Measurements from ENCODE around the gene MT4.

Gene MT4

DNA sequence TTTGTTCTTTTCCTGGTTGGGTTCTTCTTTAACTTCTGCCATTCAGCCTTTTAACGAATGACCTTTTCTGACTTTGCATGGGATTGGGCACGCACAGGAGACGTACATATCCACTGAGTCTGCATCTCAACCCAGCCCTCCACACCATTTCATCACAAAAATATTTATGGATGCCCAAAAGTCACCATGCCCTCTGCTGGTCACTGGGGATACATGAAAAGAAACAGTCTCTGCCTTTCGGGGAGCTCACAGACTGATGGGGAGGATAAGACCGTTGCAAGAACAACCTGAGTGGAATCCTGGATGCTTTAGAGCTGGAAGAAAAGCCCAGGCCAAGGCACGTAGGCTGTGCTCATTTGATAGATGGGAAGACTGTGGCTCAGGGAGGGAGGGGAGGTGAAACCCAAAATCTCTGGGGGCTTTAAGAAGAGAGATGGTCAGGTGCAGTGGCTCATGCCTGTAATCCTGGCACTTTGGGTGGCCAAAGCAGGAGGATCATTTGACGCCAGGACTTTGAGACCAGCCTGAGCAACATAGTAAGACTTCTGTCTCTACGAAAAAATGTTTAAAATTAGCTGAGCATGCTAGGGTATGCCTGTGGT lies 35.6 kb downstream of the MT4 start:
- Histone ChIP-seq H3K9me3 (ENCODE audit: control insufficient read depth in 5 of 5, low read length in 5 of 5) (no peaks in the 10 kb centered on the region), H3K36me3 (ENCODE audit: control insufficient read depth in 5 of 5, insufficient read depth in 5 of 5, low read length in 5 of 5) (no peaks in the 10 kb centered on the region), H3K4me3 (ENCODE audit: low read depth in 1 of 5, low read length in 5 of 5) (no peak overlapping the region), H3K27ac (ENCODE audit: low read depth, low read length) (no peak overlapping the region), H3K4me1 (ENCODE audit: control insufficient read depth in 5 of 5, insufficient read depth in 5 of 5, low read length in 5 of 5) (peaks cover 0 to under 1% (median 0%) of the 10 kb centered on the region in 5 donors), H3K27me3 (ENCODE audit: control insufficient read depth in 5 of 5, insufficient read depth in 4 of 5, low read length in 5 of 5) (peaks cover 0 to 3% (median 0%) of the 10 kb centered on the region in 5 donors), H3K9ac (ENCODE audit: low read length in 5 of 5) (no peak overlapping the region)

DNA sequence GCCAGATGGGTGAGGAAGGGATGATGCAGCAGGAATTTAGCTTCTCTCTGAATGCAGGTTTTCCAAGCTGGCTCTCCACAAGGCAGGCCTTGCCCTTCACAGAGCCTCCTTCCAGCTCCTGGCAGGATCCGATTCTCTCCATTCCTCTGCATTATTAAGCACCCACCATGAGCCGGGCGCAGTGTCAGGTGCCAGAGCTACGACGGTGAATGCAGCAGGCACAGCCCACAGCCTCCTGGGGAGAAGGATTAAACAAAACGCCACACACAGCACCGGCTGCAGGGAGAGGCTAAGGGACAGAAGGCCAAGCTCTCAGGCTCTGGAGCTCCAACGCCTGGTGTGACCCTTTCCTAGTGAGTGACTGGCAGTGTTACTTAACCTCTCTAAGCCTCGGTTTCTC lies 36.5 kb downstream of the MT4 start:
- Histone ChIP-seq H3K9me3 (ENCODE audit: control insufficient read depth in 5 of 5, low read length in 5 of 5) (no peaks in the 10 kb centered on the region), H3K27me3 (ENCODE audit: control insufficient read depth in 5 of 5, insufficient read depth in 4 of 5, low read length in 5 of 5) (peaks cover 0 to 3% (median 0%) of the 10 kb centered on the region in 5 donors), H3K4me3 (ENCODE audit: low read depth in 1 of 5, low read length in 5 of 5) (no peak overlapping the region), H3K4me1 (ENCODE audit: control insufficient read depth in 5 of 5, insufficient read depth in 5 of 5, low read length in 5 of 5) (peaks cover 5 to 8% (median 6%) of the 10 kb centered on the region in 5 donors), H3K9ac (ENCODE audit: low read length in 5 of 5) (no peak overlapping the region), H3K27ac (ENCODE audit: low read depth, low read length) (no peak overlapping the region), H3K36me3 (ENCODE audit: control insufficient read depth in 5 of 5, insufficient read depth in 5 of 5, low read length in 5 of 5) (no peaks in the 10 kb centered on the region)

DNA sequence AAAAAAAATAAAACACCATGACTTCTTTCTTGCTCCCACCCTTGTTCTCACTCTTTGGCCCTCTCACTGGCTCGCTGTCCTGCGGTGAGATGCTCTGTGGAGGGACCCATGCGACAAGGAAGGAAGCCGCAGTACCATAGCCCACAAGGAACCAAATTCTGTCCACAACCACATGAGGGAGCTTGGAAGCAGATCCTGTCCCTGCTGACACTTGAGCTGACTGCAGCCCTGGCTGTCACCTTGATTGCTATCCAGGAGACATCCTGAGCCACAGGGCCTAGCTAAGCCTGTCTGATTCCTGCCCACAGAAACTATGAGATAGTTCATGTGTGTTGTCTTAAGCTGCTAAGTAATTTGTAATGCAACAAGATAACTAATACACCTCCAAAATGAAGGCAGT lies 38.7 kb downstream of the MT4 start:
- no peaks in the 10 kb centered on the region for H3K9me3 ChIP-seq (ENCODE audit: control insufficient read depth in 5 of 5, low read length in 5 of 5)
- peaks cover 0 to 3% (median 0%) of the 10 kb centered on the region in 5 donors for H3K27me3 ChIP-seq (ENCODE audit: control insufficient read depth in 5 of 5, insufficient read depth in 4 of 5, low read length in 5 of 5)
- no peaks in the 10 kb centered on the region for H3K36me3 ChIP-seq (ENCODE audit: control insufficient read depth in 5 of 5, insufficient read depth in 5 of 5, low read length in 5 of 5)
- H3K9ac ChIP-seq (ENCODE audit: low read length in 5 of 5): no peak overlapping the region
- H3K4me3 ChIP-seq (ENCODE audit: low read depth in 1 of 5, low read length in 5 of 5): no peak overlapping the region
- H3K4me1 ChIP-seq (ENCODE audit: control insufficient read depth in 5 of 5, insufficient read depth in 5 of 5, low read length in 5 of 5): peaks cover 15 to 30% (median 23%) of the 10 kb centered on the region in 5 donors
- no peak overlapping the region for H3K27ac ChIP-seq (ENCODE audit: low read depth, low read length)

DNA sequence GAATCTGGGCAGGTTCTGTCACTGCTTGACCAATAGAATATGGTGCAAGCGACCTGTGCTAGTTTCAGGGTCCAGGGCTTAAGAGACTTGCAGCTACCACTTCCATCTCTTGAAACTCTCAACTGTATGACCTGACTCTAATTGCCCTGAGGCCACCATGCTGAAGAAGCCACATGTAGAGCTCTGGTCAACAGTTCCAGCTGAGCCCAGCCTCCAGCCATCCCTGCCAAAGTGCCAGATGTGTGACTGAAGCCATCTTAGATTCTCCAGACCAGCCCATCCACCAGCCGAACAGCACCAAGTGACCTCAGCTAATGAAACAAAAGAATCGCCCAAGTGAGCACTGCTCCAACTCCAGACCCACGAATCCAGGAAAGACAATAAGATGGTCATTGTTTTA lies 40.1 kb downstream of the MT4 start:
- peaks cover 0 to 3% (median 0%) of the 10 kb centered on the region in 5 donors for H3K27me3 ChIP-seq (ENCODE audit: control insufficient read depth in 5 of 5, insufficient read depth in 4 of 5, low read length in 5 of 5)
- H3K9me3 ChIP-seq (ENCODE audit: control insufficient read depth in 5 of 5, low read length in 5 of 5): no peaks in the 10 kb centered on the region
- H3K4me3 ChIP-seq (ENCODE audit: low read depth in 1 of 5, low read length in 5 of 5): no peak overlapping the region
- no peak overlapping the region for H3K27ac ChIP-seq (ENCODE audit: low read depth, low read length)
- peaks cover 18 to 44% (median 34%) of the 10 kb centered on the region in 5 donors for H3K4me1 ChIP-seq (ENCODE audit: control insufficient read depth in 5 of 5, insufficient read depth in 5 of 5, low read length in 5 of 5)
- no peaks in the 10 kb centered on the region for H3K36me3 ChIP-seq (ENCODE audit: control insufficient read depth in 5 of 5, insufficient read depth in 5 of 5, low read length in 5 of 5)
- H3K9ac ChIP-seq (ENCODE audit: low read length in 5 of 5): no peak overlapping the region

DNA sequence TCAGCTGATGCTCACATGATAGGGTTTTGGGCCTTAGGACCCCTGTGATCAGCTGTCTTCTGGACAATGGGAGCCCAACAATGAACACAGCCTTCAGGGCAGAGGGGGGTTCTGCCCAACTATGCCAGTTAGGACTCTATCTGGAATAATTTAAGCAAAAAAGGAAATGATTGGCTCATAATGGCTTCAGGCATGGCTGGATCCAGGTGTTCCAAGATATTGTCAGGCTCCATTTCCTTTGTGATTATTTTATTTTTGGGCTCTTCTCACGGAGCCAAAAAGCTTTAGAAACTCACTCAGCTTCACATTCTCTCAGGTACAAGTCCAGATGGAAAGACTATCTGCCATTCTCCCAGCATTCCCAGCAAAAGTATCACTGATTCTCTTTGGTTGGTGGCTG lies 40.6 kb downstream of the MT4 start:
- Histone ChIP-seq H3K9ac (ENCODE audit: low read length in 5 of 5) (peak overlapping the region in 3 of 5 donors; percentile 3 to 90 (median 38)), H3K4me3 (ENCODE audit: low read depth in 1 of 5, low read length in 5 of 5) (no peak overlapping the region), H3K4me1 (ENCODE audit: control insufficient read depth in 5 of 5, insufficient read depth in 5 of 5, low read length in 5 of 5) (peaks cover 22 to 49% (median 40%) of the 10 kb centered on the region in 5 donors), H3K36me3 (ENCODE audit: control insufficient read depth in 5 of 5, insufficient read depth in 5 of 5, low read length in 5 of 5) (no peaks in the 10 kb centered on the region), H3K9me3 (ENCODE audit: control insufficient read depth in 5 of 5, low read length in 5 of 5) (no peaks in the 10 kb centered on the region), H3K27me3 (ENCODE audit: control insufficient read depth in 5 of 5, insufficient read depth in 4 of 5, low read length in 5 of 5) (peaks cover 0 to 3% (median 0%) of the 10 kb centered on the region in 5 donors), H3K27ac (ENCODE audit: low read depth, low read length) (peak overlapping the region; percentile 99)

DNA sequence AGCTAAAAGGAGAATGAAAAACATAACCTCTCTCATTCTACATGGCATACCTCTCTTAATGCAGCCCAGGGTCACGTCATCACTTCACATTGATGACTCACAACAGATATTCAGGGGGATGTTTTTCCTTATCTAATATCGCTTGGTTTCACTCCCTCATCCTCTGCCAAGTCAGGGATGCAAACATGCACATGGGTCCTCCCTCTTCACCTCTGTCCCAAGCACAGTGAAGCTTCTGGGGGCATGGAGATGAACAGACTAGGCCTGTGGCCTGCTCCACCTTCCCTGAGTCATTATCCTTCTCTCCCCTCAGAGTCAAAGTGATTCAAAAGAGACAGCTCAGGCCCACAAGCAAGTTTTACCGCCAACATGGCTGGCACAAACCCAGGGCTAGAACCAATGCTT lies 41.2 kb downstream of the MT4 start:
- Histone ChIP-seq H3K36me3 (ENCODE audit: control insufficient read depth in 5 of 5, insufficient read depth in 5 of 5, low read length in 5 of 5) (no peaks in the 10 kb centered on the region), H3K4me1 (ENCODE audit: control insufficient read depth in 5 of 5, insufficient read depth in 5 of 5, low read length in 5 of 5) (peaks cover 26 to 55% (median 46%) of the 10 kb centered on the region in 5 donors), H3K9ac (ENCODE audit: low read length in 5 of 5) (peak overlapping the region; percentile 3 to 90 (median 51)), H3K27me3 (ENCODE audit: control insufficient read depth in 5 of 5, insufficient read depth in 4 of 5, low read length in 5 of 5) (peaks cover 0 to 3% (median 0%) of the 10 kb centered on the region in 5 donors), H3K4me3 (ENCODE audit: low read depth in 1 of 5, low read length in 5 of 5) (no peak overlapping the region), H3K27ac (ENCODE audit: low read depth, low read length) (peak overlapping the region; percentile 99), H3K9me3 (ENCODE audit: control insufficient read depth in 5 of 5, low read length in 5 of 5) (no peaks in the 10 kb centered on the region)

DNA sequence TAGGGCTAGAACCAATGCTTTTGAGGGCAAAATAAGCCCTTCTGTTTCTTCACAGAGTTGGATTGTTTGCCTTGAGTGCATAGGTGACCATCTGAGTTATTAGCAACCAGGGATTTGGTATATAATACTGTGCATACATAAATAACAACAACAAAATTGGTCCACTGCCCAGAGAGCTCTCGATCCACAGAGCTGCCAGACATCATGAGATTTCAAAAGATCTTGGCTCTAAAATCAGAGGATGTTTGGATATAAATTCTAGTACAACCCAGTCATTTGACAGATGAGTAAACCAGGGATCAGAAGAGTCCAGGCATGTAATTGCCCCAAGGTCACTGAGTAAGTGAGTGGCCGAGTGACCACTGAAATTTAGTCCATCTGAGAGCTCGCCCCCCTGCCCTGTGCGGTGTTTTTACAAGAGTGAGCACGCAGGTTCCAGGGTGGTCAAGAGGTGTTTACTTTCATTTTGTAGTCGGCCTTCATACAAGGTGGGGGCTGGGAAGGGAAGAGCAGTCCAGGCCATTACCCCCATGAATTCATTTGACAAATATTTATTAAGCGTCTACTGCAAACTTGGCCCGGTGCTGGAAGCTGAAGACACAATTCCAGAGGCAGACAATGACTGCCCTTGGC lies 41.7 kb downstream of the MT4 start:
- H3K4me3 ChIP-seq (ENCODE audit: low read depth in 1 of 5, low read length in 5 of 5): peak overlapping the region in 4 of 5 donors; percentile 20 to 35 (median 32)
- peak overlapping the region; percentile 99 for H3K27ac ChIP-seq (ENCODE audit: low read depth, low read length)
- no peaks in the 10 kb centered on the region for H3K36me3 ChIP-seq (ENCODE audit: control insufficient read depth in 5 of 5, insufficient read depth in 5 of 5, low read length in 5 of 5)
- H3K27me3 ChIP-seq (ENCODE audit: control insufficient read depth in 5 of 5, insufficient read depth in 4 of 5, low read length in 5 of 5): peaks cover 0 to under 1% (median 0%) of the 10 kb centered on the region in 5 donors
- no peaks in the 10 kb centered on the region for H3K9me3 ChIP-seq (ENCODE audit: control insufficient read depth in 5 of 5, low read length in 5 of 5)
- peak overlapping the region; percentile 51 to 90 (median 70) for H3K9ac ChIP-seq (ENCODE audit: low read length in 5 of 5)
- peaks cover 31 to 60% (median 51%) of the 10 kb centered on the region in 5 donors for H3K4me1 ChIP-seq (ENCODE audit: control insufficient read depth in 5 of 5, insufficient read depth in 5 of 5, low read length in 5 of 5)

DNA sequence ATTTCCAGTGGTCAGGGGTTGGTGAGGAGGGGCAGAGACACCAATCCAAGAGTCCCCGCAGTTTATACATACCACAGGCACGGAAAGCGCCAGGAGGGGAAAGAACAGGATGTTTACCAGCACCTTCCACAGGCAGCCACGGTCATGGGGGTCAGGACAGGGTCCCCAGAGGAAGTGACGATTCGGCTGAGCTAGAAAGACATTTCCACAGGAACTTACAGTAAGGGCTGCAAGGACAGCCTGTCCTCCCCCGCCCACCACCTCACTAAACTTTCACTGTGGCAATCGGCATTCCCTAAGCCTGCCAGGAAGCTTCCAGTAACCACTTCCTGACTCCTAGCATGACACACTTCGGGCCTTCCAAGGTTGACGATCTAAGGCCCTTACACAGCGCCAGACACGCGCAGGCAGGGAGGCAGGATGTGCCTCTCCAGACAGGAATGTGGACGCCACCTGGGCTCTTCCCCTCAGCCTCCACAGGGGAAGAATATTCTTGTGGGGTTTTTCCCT lies 42.3 kb downstream of the MT4 start:
- H3K27ac ChIP-seq (ENCODE audit: low read depth, low read length): peak overlapping the region; percentile 99
- H3K9me3 ChIP-seq (ENCODE audit: control insufficient read depth in 5 of 5, low read length in 5 of 5): no peaks in the 10 kb centered on the region
- peaks cover 34 to 63% (median 54%) of the 10 kb centered on the region in 5 donors for H3K4me1 ChIP-seq (ENCODE audit: control insufficient read depth in 5 of 5, insufficient read depth in 5 of 5, low read length in 5 of 5)
- H3K36me3 ChIP-seq (ENCODE audit: control insufficient read depth in 5 of 5, insufficient read depth in 5 of 5, low read length in 5 of 5): no peaks in the 10 kb centered on the region
- H3K27me3 ChIP-seq (ENCODE audit: control insufficient read depth in 5 of 5, insufficient read depth in 4 of 5, low read length in 5 of 5): no peaks in the 10 kb centered on the region
- H3K4me3 ChIP-seq (ENCODE audit: low read depth in 1 of 5, low read length in 5 of 5): peak overlapping the region in 4 of 5 donors; percentile 33 to 97 (median 89)
- peak overlapping the region; percentile 70 to 90 (median 86) for H3K9ac ChIP-seq (ENCODE audit: low read length in 5 of 5)

DNA sequence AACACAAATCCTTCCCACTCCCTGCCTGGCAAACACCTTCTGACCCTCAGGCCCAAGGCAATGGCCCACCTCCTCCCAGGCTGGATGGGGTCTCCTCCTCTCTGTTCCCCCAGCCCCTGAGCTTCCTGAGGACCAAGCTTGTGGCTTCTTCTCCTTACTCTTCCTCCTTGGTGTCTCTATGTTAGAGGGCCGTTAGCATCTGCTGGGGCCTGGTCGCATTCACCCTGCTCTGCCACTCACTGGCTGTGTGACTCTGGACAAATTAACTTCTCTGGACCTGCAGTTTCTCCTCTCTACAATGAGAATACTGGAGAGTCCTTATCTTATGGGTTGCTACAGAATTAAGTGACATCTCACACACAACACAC lies 42.8 kb downstream of the MT4 start:
- Histone ChIP-seq H3K4me3 (ENCODE audit: low read depth in 1 of 5, low read length in 5 of 5) (peak overlapping the region; percentile 61 to 97 (median 91)), H3K9me3 (ENCODE audit: control insufficient read depth in 5 of 5, low read length in 5 of 5) (no peaks in the 10 kb centered on the region), H3K27ac (ENCODE audit: low read depth, low read length) (peak overlapping the region; percentile 99), H3K9ac (ENCODE audit: low read length in 5 of 5) (peak overlapping the region; percentile 66 to 90 (median 86)), H3K27me3 (ENCODE audit: control insufficient read depth in 5 of 5, insufficient read depth in 4 of 5, low read length in 5 of 5) (no peaks in the 10 kb centered on the region), H3K36me3 (ENCODE audit: control insufficient read depth in 5 of 5, insufficient read depth in 5 of 5, low read length in 5 of 5) (no peaks in the 10 kb centered on the region), H3K4me1 (ENCODE audit: control insufficient read depth in 5 of 5, insufficient read depth in 5 of 5, low read length in 5 of 5) (peaks cover 34 to 66% (median 54%) of the 10 kb centered on the region in 5 donors)
